Adipocyte (in vitro differentiated cells): Measurements from ENCODE around the gene ADPRM.

Source experiments
- DNase-seq: peaks from one replicate; pipeline ENCODE4 v3.0.0-alpha.2; 2015; ENCODE audit warnings: low read depth
- H3K27me3 ChIP-seq: replicated peaks from 2 replicates; pipeline ENCODE4 v1.7.0; 2013; ENCODE audit warnings: mild to moderate bottlenecking, low read length, moderate library complexity; ENCODE audit not compliant: control insufficient read depth, insufficient read depth
- H3K36me3 ChIP-seq: 2 replicates; pipeline ENCODE4 v1.7.0; 2013; ENCODE audit warnings: low read length, mild to moderate bottlenecking, moderate library complexity; ENCODE audit not compliant: control insufficient read depth, insufficient read depth, severe bottlenecking
- H3K4me1 ChIP-seq: 2 replicates; pipeline ENCODE4 v1.7.0; 2013; ENCODE audit warnings: mild to moderate bottlenecking, low read length, moderate library complexity; ENCODE audit not compliant: control insufficient read depth, insufficient read depth
- H3K4me3 ChIP-seq: 2 replicates; pipeline ENCODE4 v1.7.0; 2013; ENCODE audit warnings: mild to moderate bottlenecking, low read length, moderate library complexity
- H3K9ac ChIP-seq: 2 replicates; pipeline ENCODE4 v1.7.0; 2013; ENCODE audit warnings: mild to moderate bottlenecking, low read length, moderate library complexity
- H3K9me3 ChIP-seq: 2 replicates; pipeline ENCODE4 v1.7.0; 2013; ENCODE audit warnings: mild to moderate bottlenecking, low read length, moderate library complexity; ENCODE audit not compliant: control insufficient read depth

ADPRM gene

DNA sequence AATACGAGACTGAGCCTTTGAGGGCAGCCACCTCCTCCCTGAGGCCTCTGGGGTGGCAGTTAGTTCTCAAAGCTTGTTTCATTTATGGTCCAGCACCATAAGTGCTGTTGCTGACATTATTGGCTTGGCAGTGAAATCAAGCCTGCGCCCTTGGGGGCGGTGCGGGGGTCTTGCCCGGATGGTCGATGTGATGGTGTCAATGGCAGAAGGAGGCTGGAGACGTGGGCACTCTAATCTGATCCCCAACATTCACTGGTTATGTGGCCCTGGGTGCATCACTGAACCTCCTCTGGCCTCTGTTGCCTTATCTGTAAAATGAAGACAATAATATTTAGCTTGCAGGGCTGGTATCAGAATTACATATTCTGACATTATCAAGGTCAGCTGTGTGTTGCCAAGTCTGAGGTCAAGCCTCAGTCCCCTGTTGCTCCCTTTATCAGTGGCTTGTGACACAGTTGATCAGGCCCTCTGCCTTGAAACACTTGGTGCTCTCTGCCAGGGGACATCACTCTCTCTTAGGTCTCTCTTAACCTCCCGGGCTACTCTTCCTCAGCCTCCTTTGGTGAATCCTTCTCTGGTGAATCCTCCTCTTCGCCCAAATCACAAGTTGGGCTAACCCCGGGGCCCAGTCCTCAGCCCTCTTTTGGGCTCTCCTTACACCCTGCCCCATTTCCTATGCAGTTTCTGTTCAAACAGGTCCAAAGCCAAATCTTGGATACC, 44.2 kb downstream of the ADPRM start:
- H3K36me3 ChIP-seq, result no peaks in the 10 kb centered on the region
- H3K9ac ChIP-seq, result no peak overlapping the region
- no peaks in the 10 kb centered on the region for H3K27me3 ChIP-seq
- no peak overlapping the region for H3K4me3 ChIP-seq
- DNase-seq, result no peak
- H3K9me3 ChIP-seq, result no peaks in the 10 kb centered on the region
- H3K4me1 ChIP-seq, result peaks cover 31% of the 10 kb centered on the region

DNA sequence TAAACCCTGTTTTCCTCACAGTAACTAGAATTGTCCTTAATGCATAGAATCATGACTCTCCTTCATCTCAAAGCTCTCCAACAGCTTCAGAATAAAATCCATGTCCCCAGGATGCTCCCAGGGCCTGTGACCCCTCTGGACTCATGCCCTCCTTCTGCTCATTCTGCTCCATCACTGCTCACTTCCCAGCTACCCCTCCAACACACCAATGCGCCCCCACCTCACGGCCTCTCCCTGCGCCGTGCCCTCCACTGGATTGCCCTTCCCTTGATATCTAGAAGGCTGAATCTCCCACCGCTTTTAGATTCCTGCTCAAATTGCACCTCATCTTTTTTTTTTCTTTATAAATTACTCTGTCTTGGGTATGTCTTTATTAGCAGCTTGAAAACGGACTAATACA, 45.0 kb downstream of the ADPRM start:
- Histone ChIP-seq H3K9ac (no peak overlapping the region), H3K27me3 (no peaks in the 10 kb centered on the region), H3K4me3 (no peak overlapping the region), H3K36me3 (no peaks in the 10 kb centered on the region), H3K9me3 (no peaks in the 10 kb centered on the region), H3K4me1 (peaks cover 28% of the 10 kb centered on the region)
- no peak for DNase-seq

DNA sequence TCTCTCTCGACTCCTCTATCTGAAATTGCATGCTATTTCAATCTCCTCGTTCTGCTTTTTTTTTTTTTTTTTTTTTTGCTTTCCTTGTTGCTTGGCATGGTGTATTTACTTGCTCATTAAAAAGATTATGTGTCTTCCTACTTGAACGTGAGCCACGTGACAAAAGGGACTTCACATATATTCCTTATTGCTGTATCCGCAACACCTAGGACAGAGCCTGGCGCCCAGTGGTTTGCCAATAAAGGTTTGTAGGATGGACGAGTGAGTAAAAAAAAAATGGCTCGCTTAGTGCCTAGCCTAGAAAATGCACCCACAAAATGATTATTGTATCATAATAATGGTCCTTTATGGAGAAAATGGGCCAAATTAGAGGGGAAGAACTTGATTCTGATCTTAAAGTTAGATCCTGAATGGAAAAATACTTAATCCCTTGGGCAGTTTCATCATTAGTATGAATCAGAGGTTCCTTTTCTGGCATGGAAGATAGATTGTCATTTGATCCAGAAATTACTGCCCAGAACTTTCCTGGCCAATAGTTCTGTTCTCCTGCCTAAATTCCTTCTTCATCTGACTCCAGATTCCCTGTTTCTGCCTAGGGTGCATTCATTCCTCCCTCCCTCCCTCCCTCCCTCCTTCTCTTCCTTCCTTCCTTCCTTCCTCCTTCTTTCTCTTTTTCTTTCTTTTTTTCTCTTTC, 46.1 kb downstream of the ADPRM start:
- H3K27me3 ChIP-seq, result no peaks in the 10 kb centered on the region
- peak overlapping the region; percentile 51 for H3K9ac ChIP-seq
- no peaks in the 10 kb centered on the region for H3K9me3 ChIP-seq
- peaks cover 30% of the 10 kb centered on the region for H3K4me1 ChIP-seq
- DNase-seq, result peak; percentile 82
- no peaks in the 10 kb centered on the region for H3K36me3 ChIP-seq
- peak overlapping the region; percentile 64 for H3K4me3 ChIP-seq

GRCh38 chr17:10744501-10745000, 47.2 kb downstream of the ADPRM start:
- H3K36me3 ChIP-seq, result no peaks in the 10 kb centered on the region
- DNase-seq, result no peak
- H3K9me3 ChIP-seq, result no peaks in the 10 kb centered on the region
- peak overlapping the region; percentile 39 for H3K9ac ChIP-seq
- H3K4me1 ChIP-seq, result peaks cover 39% of the 10 kb centered on the region
- H3K27me3 ChIP-seq, result no peaks in the 10 kb centered on the region
- no peak overlapping the region for H3K4me3 ChIP-seq

- Histone ChIP-seq H3K4me3 (peak overlapping the region; percentile 8), H3K27me3 (no peaks in the 10 kb centered on the region), H3K4me1 (peaks cover 39% of the 10 kb centered on the region), H3K9ac (peak overlapping the region; percentile 39), H3K36me3 (no peaks in the 10 kb centered on the region), H3K9me3 (no peaks in the 10 kb centered on the region)
- DNase-seq, result no peak
Observed at GRCh38 chr17:10745231-10745630, 47.8 kb downstream of the ADPRM start.

DNA sequence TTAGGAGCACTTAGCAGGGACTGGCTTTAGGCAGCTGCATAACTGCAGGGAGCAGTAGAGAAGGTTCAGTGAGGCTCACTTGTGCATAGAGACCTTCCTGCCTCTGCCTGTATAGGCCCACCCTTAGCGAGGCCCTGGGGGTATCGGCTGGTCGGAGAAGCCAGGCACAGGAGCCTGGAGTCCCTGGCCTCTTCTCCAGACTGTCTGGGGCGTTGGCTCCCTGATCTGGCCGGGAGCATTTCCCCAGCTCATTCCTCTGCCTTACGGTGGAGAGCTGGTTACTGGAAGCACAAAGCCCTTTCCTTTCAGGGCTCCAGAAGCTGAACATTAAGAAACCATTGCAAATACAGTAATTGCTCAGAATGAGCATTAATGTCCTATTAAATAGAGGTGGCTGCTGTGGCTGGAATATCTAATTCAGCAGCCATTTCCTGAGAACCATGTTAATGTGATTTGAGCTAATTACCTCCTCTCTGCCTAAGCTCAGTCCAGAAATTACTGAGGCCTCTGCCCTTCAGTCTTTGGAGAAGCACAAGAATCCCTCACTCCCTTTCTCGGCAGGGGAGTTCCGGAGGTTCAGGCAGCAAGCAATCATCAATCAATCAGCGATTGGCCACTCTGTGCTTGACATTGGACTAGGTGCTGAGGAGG, 51.3 kb downstream of the ADPRM start:
- H3K9me3 ChIP-seq, result no peaks in the 10 kb centered on the region
- H3K4me3 ChIP-seq, result no peak overlapping the region
- no peaks in the 10 kb centered on the region for H3K27me3 ChIP-seq
- no peak for DNase-seq
- H3K36me3 ChIP-seq, result no peaks in the 10 kb centered on the region
- no peak overlapping the region for H3K9ac ChIP-seq
- H3K4me1 ChIP-seq, result peaks cover 31% of the 10 kb centered on the region

DNA sequence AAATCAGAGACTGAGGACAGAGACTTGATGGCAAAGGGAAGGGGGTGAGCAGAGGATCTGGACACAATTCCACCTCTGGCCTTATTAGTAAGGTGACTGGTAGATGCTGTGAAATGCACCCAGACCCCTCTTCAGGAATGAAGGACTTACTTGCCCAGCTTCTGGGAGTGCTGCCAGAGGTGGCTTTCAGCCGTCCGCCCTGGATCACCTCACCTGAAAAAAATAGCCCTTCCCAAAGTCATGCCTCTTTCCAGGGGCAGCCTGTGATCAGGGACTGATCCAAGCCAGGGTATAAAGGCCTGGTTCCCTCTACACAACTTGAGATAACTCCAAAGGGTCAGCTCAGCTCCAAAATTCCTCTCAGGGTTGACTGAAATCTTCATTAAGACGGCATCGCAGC, 52.8 kb downstream of the ADPRM start:
- Histone ChIP-seq H3K36me3 (no peaks in the 10 kb centered on the region), H3K4me3 (no peak overlapping the region), H3K27me3 (peaks cover 3% of the 10 kb centered on the region), H3K4me1 (peaks cover 17% of the 10 kb centered on the region), H3K9ac (no peak overlapping the region), H3K9me3 (no peaks in the 10 kb centered on the region)
- no peak for DNase-seq

GRCh38 chr17:10751563-10751962, 54.2 kb downstream of the ADPRM start:
- Histone ChIP-seq H3K9me3 (no peaks in the 10 kb centered on the region), H3K4me1 (peaks cover 12% of the 10 kb centered on the region), H3K36me3 (no peaks in the 10 kb centered on the region), H3K9ac (no peak overlapping the region), H3K27me3 (peaks cover 13% of the 10 kb centered on the region), H3K4me3 (no peak overlapping the region)
- DNase-seq, result no peak

- H3K9ac ChIP-seq, result no peak overlapping the region
- DNase-seq, result no peak
- H3K36me3 ChIP-seq, result no peaks in the 10 kb centered on the region
- H3K27me3 ChIP-seq, result peaks cover 13% of the 10 kb centered on the region
- H3K4me3 ChIP-seq, result no peak overlapping the region
- peaks cover 12% of the 10 kb centered on the region for H3K4me1 ChIP-seq
- H3K9me3 ChIP-seq, result no peaks in the 10 kb centered on the region
Observed at GRCh38 chr17:10752696-10753095, 55.3 kb downstream of the ADPRM start.

GRCh38 chr17:10754109-10754508, 56.7 kb downstream of the ADPRM start:
- H3K36me3 ChIP-seq, result no peaks in the 10 kb centered on the region
- peaks cover 13% of the 10 kb centered on the region for H3K27me3 ChIP-seq
- no peak overlapping the region for H3K9ac ChIP-seq
- DNase-seq, result peak; percentile 17
- H3K4me1 ChIP-seq, result peaks cover 3% of the 10 kb centered on the region
- no peak overlapping the region for H3K4me3 ChIP-seq
- no peaks in the 10 kb centered on the region for H3K9me3 ChIP-seq

DNA sequence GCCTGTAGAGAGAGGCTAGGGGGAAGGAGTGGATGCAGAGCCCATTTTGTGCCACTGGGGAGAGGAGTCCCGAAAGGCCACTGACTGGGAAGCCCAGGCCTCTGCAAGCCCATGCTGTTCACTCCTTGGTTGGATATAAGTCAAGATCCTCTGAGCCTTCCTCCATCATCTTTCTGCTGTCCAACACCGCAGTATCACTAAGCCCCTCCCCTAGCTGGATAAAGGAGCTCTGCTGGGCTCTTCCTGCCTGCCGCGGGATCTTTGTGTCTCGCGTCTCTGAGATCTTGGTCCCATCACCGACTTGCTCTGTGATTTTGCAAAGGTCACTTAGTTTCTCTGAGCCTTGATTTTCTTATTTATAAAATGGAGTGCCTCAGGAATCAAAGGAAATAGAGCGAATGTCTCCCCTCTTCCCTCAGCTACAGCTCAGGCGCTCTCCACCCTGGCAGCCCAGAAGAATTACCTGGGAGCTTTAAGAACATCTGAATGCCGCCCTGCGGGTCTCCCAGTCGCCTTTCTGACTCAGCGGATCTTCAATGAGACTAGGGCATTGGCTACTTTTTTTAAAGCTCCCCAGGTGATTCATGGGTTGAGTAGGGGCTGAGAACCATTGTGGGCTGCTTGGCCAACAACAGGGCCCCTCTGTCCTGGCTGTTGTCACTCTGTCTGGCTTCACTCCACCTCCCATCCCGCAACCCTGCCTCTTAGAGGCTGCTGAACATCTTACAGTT, 57.6 kb downstream of the ADPRM start:
- peaks cover 13% of the 10 kb centered on the region for H3K27me3 ChIP-seq
- no peak overlapping the region for H3K9ac ChIP-seq
- H3K9me3 ChIP-seq, result no peaks in the 10 kb centered on the region
- no peak overlapping the region for H3K4me3 ChIP-seq
- DNase-seq, result no peak
- no peaks in the 10 kb centered on the region for H3K4me1 ChIP-seq
- no peaks in the 10 kb centered on the region for H3K36me3 ChIP-seq
